RWPE1 (cell line): ENCODE results near the gene FRS3.

Experiments
- CTCF ChIA-PET: fragments of 350-600 bp; sonication (Branson Sonifier 250); formaldehyde crosslinking; extraction: SDS; loops from one replicate; lab custom pipeline; 2021; lab: Yijun Ruan, JAX
- POLR2A ChIA-PET: fragments of 400-600 bp; formaldehyde crosslinking; extraction: SDS; loops from one replicate; lab custom pipeline; 2020; ENCODE audit warnings: antibody characterized with exemption; ENCODE audit not compliant: low non-redundant PET; lab: Yijun Ruan, JAX
- DNase-seq: peaks from one replicate; pipeline ENCODE4 v3.0.0; 2012; ENCODE audit warnings: low spot score
- H3K27ac ChIP-seq: fragments of 450-650 bp; 2 replicates; pipeline ENCODE4 v1.5.1; 2017
- CTCF ChIP-seq: fragments of 450-650 bp; conservative IDR thresholded peaks from 2 replicates; pipeline ENCODE4 v1.5.1; 2017; ENCODE audit warnings: low read depth, mild to moderate bottlenecking

FRS3 gene

GRCh38 chr6:41780551-41781365 is 1.1 kb upstream of the FRS3 start, which contains the start of gene PRICKLE4:
Gene PRICKLE4, plus strand, starts transcription at chr6:41780782. Its CDS starts 2,692 bp downstream, at chr6:41783474.
- ChIA-PET POLR2A (no interaction called here), CTCF (interaction anchor here (0.7 to 1.2 kb wide), 4 partner anchors 47 to 324 kb away, joined by 3 to 5 read pairs (median 4); no protein-coding TSS in a partner anchor)
- peak; percentile 65 for DNase-seq
- H3K27ac ChIP-seq: peak within 1 kb of the TSS; percentile 97
- TF ChIP-seq CTCF: no peak

- peak overlapping the region; percentile 97 for H3K27ac ChIP-seq
- ChIA-PET POLR2A (no interaction called here), CTCF (interaction anchor here (0.9 to 1.2 kb wide), 3 partner anchors 158 to 317 kb away, joined by 4 to 5 read pairs (median 4); no protein-coding TSS in a partner anchor)
- no peak for DNase-seq
- TF ChIP-seq CTCF: no peak
These were observed 364 bp downstream of the FRS3 start for GRCh38 chr6:41779336-41779735.

GRCh38 chr6:41778895-41779294 is 805 bp downstream of the FRS3 start:
- ChIA-PET POLR2A (interaction anchor here (0.6 kb wide), 1 partner anchor 897 kb away, joined by 3 read pairs; no protein-coding TSS in a partner anchor), CTCF (interaction anchor here (0.7 kb wide), 1 partner anchor 179 kb away, joined by 4 read pairs; no protein-coding TSS in a partner anchor)
- peak overlapping the region; percentile 97 for H3K27ac ChIP-seq

GRCh38 chr6:41777551-41778285 is 2.0 kb downstream of the FRS3 start:
- POLR2A ChIA-PET: no interaction called here
- CTCF ChIA-PET: interaction anchor here (0.9 kb wide), 1 partner anchor 41 kb away, joined by 5 read pairs; no protein-coding TSS in a partner anchor
- TF ChIP-seq CTCF: no peak
- DNase-seq: no peak
- no peak overlapping the region for H3K27ac ChIP-seq

More at GRCh38 chr6:41778895-41779294, 805 bp downstream of the FRS3 start:
- DNase-seq: no peak
- no peak for TF ChIP-seq CTCF

GRCh38 chr6:41775293-41775882 is 4.3 kb downstream of the FRS3 start:
- no peak overlapping the region for H3K27ac ChIP-seq
- TF ChIP-seq CTCF: no peak
- DNase-seq: no peak
- CTCF ChIA-PET: interaction anchor here (0.6 to 2.2 kb wide), 6 partner anchors 9 to 471 kb away, joined by 3 to 13 read pairs (median 4); partner anchors contain the start of gene TOMM6
- POLR2A ChIA-PET: no interaction called here
